GM18526 (cell line): ENCODE measurements around the gene ULBP3.

Source experiments
- POLR2A ChIP-seq: IDR thresholded peaks from 3 replicates; pipeline ENCODE4 v1.6.1; 2011; ENCODE audit not compliant: insufficient read length; ENCODE audit errors: extremely low read depth

ULBP3 gene

GRCh38 chr6:150068720-150069648 lies at the start of gene ULBP3:
Gene ULBP3, minus strand, starts transcription at chr6:150069121. Its CDS starts 55 bp downstream, at chr6:150069066.
- TF ChIP-seq POLR2A = no peak

GRCh38 chr6:150118627-150119026 lies 49.7 kb upstream of the ULBP3 start:
- no peak for TF ChIP-seq POLR2A

- no peak for TF ChIP-seq POLR2A
Measured at GRCh38 chr6:150118203-150118602, 49.3 kb upstream of the ULBP3 start.

GRCh38 chr6:150116200-150116800 lies 47.4 kb upstream of the ULBP3 start:
- no peak for TF ChIP-seq POLR2A

GRCh38 chr6:150115769-150116168 lies 46.8 kb upstream of the ULBP3 start:
- TF ChIP-seq POLR2A = no peak

- TF ChIP-seq POLR2A = no peak
Measured at GRCh38 chr6:150112233-150112632, 43.3 kb upstream of the ULBP3 start.

- no peak for TF ChIP-seq POLR2A
Measured at GRCh38 chr6:150102750-150103270, 33.9 kb upstream of the ULBP3 start.

GRCh38 chr6:150100745-150101144 lies 31.8 kb upstream of the ULBP3 start:
- TF ChIP-seq POLR2A = no peak

GRCh38 chr6:150099953-150100352 lies 31.0 kb upstream of the ULBP3 start:
- TF ChIP-seq POLR2A = no peak

- TF ChIP-seq POLR2A = no peak
Measured at GRCh38 chr6:150099546-150099945, 30.6 kb upstream of the ULBP3 start.

- no peak for TF ChIP-seq POLR2A
Measured at GRCh38 chr6:150098155-150098554, 29.2 kb upstream of the ULBP3 start.

- no peak for TF ChIP-seq POLR2A
Measured at GRCh38 chr6:150093397-150093796, 24.5 kb upstream of the ULBP3 start.

- TF ChIP-seq POLR2A = no peak
Measured at GRCh38 chr6:150091476-150091875, 22.6 kb upstream of the ULBP3 start.

- TF ChIP-seq POLR2A = no peak
Measured at GRCh38 chr6:150090328-150090727, 21.4 kb upstream of the ULBP3 start.

- no peak for TF ChIP-seq POLR2A
Measured at GRCh38 chr6:150088481-150089154, 19.7 kb upstream of the ULBP3 start.

- TF ChIP-seq POLR2A = no peak
Measured at GRCh38 chr6:150087336-150087735, 18.4 kb upstream of the ULBP3 start.

GRCh38 chr6:150086026-150086425 lies 17.1 kb upstream of the ULBP3 start:
- TF ChIP-seq POLR2A = no peak
